Measurements from ENCODE around the gene GNPDA2.

GNPDA2 gene

GRCh38 chr4:44678094-44679041 is 48.0 kb downstream of the GNPDA2 start, which contains the start of gene GUF1:
Gene GUF1, plus strand, starts transcription at chr4:44678420. Its CDS starts 203 bp downstream, at chr4:44678623.
- peak; percentile 89 for DNase-seq

GRCh38 chr4:44675366-44675765 is 51.0 kb downstream of the GNPDA2 start:
- DNase-seq, result no peak

GRCh38 chr4:44674471-44674870 is 51.9 kb downstream of the GNPDA2 start:
- DNase-seq, result no peak

- no peak for DNase-seq
These were observed 54.7 kb downstream of the GNPDA2 start for GRCh38 chr4:44671636-44672035.

GRCh38 chr4:44670506-44671199 is 55.7 kb downstream of the GNPDA2 start:
- DNase-seq, result no peak

- DNase-seq, result no peak
These were observed 57.8 kb downstream of the GNPDA2 start for GRCh38 chr4:44668526-44668925.

- DNase-seq, result no peak
These were observed 62.7 kb downstream of the GNPDA2 start for GRCh38 chr4:44663539-44664263.

GRCh38 chr4:44662623-44663005 is 63.7 kb downstream of the GNPDA2 start:
- DNase-seq, result no peak

GRCh38 chr4:44661940-44662622 is 64.3 kb downstream of the GNPDA2 start:
- DNase-seq, result no peak

GRCh38 chr4:44660396-44660795 is 66.0 kb downstream of the GNPDA2 start:
- no peak for DNase-seq

- DNase-seq, result no peak
These were observed 74.4 kb downstream of the GNPDA2 start for GRCh38 chr4:44652002-44652401.
